HEK293T (cell line): Measurements from ENCODE around the gene FOLR3.

ENCODE experiments used
- BHLHE40 ChIP-seq: fragments of 450-650 bp; IDR thresholded peaks from 2 replicates; pipeline ENCODE4 v1.6.1; 2016; ENCODE audit warnings: mild to moderate bottlenecking, moderate library complexity, borderline replicate concordance
- CTBP1 ChIP-seq: fragments of 450-650 bp; IDR thresholded peaks from 2 replicates; pipeline ENCODE4 v1.6.1; 2016; ENCODE audit warnings: borderline replicate concordance
- ELF4 ChIP-seq: fragments of 450-650 bp; IDR thresholded peaks from 2 replicates; pipeline ENCODE4 v1.6.1; 2017; ENCODE audit warnings: antibody characterized with exemption
- SUZ12 ChIP-seq: fragments of 450-650 bp; IDR thresholded peaks from 2 replicates; pipeline ENCODE4 v1.6.1; 2016; ENCODE audit warnings: mild to moderate bottlenecking

DNA sequence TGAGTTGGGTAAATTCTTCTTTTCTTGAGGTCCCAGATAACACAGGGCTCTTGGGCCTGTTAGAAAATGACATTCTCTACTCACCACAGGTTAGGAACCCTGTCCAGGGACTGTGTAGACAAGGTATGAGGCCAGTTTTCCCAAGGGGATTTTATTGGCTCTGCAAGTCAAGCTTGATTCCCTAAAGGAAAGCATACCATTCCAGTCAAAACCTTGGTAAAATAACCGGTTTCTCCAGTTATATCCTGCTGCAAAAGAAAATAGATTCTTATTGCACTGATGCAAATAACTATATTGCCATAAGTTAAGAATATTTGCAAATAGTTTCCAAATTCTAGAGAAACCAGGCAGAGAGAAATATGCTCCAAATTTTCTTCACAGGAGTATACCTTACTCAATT lies 9.6 kb upstream of the FOLR3 start:
- no peak for TF ChIP-seq ELF4
- TF ChIP-seq BHLHE40, result no peak
- no peak for TF ChIP-seq SUZ12
- no peak for TF ChIP-seq CTBP1
